HG03095 (cell line): ENCODE results near the gene NDUFB3.
"Not testable (repeated sequence)": the region's sequence is repeated elsewhere in the genome, so short reads cannot be mapped to it uniquely, and the experiment has no call there.

Experiments used
- ATAC-seq: cut with Tn5 transposase; IDR thresholded peaks from one replicate; pipeline ENCODE4 v1.9.1; 2021; ENCODE audit warnings: moderate library complexity; ENCODE audit not compliant: unreplicated experiment

NDUFB3 gene

GRCh38 chr2:201084863-201085262, 13.1 kb downstream of the NDUFB3 start:
- ATAC-seq, result no peak

DNA sequence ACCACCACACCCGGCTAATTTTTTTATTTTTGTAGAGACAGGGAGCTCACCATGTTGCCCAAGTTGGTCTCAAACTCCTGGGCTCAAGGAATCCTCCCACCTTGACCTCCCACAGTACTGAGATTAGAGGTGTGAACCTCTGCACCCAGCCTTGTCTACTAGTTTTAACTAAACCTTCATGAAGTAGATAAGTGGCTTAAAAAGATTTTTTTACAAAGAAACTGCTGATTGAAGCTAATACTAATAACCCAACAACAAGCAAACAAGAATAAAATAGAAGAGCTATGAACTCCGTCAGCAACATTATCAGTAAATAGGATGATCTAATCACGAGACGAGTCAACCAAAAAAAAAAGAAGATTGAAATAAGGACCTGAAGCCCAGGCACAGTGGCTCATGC, 18.8 kb downstream of the NDUFB3 start:
- no peak for ATAC-seq

DNA sequence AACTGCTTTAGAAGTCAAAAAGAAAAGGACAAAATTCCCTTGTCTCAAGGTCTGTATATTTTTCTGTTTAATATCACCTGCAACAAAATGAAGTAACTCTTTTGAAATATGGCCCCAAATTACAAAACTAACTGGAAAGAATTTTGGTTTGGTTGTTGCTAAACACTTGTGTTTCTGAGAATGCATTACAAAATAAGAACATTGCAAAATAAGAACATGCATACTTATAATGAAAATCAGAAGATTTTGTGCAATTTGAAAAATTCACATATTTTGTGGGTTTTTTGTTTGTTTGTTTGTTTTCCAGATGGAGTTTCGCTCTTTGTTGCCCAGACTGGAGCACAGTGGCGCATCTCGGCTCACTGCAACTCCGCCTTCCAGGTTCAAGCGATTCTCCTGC, 21.8 kb downstream of the NDUFB3 start:
- no peak for ATAC-seq

GRCh38 chr2:201100497-201100896, 28.7 kb downstream of the NDUFB3 start:
- no peak for ATAC-seq

DNA sequence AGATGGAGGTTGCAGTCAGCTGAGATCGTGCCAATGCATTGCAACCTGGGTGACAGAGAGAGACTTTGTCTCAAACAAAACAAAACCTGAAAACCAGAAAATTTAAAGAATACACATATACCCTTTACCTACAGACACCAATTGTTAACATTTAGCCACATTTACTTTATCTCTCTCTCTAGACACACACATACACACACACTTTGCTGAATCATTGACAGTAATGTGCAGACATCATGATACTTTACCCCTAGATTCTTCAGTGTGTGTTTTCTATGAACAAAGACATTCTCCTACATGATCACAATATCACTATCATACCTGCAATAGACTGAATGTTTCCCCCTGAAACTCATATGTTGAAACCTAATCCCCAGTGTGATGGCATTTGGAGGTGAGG, 34.0 kb downstream of the NDUFB3 start:
- no peak for ATAC-seq

- ATAC-seq, result no peak
These were observed 35.8 kb downstream of the NDUFB3 start for GRCh38 chr2:201107624-201108023.

DNA sequence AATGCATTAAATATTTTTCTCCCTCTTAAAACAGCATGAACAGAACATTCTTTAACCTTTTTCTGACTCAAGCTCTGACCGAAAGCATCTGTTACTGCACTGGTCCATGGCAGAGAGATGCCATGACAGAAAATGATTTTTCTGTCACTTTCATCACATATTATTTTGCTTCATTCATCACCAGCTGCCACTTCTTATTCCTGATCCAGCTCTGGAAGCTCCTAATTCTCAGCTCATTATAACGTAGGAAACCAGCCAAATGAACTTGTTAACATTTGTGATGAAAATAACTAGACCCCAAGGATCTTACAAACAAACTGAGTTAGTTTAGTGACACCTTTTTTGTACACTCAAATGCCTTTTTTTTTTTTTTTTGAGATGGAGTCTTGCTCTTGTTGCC, 36.5 kb downstream of the NDUFB3 start:
- ATAC-seq, result no peak

DNA sequence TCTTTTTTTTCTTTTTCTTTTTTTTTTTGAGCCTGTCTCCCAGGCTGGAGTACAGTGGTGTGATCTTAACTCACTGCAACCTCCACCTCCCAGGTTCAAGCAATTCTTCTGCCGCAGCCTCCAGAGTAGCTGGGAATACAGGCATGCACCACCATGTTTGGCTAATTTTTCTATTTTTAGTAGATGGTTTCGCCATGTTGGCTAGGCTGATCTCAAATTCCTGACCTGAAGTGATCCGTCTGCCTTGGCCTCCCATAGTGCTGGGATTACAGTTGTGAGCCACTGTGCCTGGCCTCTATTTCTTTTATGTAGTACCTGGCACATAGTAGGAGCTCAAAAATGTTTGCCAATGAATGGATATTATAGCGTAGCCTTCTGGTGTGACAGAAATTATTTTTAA, 37.4 kb downstream of the NDUFB3 start:
- no peak for ATAC-seq

DNA sequence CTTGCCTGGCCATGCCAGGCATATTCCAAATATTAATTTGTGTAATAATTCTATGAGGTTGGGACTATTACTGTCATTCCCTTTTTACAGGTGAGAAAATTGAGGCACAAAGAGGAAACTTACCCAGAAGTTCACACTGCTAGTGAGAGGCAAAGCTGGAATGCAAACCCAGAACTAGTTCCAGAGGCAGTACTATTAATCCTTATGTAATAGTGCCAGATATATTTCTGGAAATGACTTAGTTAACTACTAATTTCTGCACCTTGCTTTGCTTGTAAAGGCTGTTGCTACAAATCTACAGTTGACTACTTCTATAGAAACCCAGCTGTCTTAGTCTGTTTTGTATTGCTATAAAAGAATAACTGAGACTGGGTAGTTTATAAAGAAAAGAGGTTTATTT, 38.8 kb downstream of the NDUFB3 start:
- ATAC-seq, result no peak

GRCh38 chr2:201111096-201111495, 39.3 kb downstream of the NDUFB3 start:
- ATAC-seq, result no peak

- ATAC-seq, result no peak
These were observed 42.5 kb downstream of the NDUFB3 start for GRCh38 chr2:201114350-201114749.

GRCh38 chr2:201114846-201115245, 43.0 kb downstream of the NDUFB3 start:
- ATAC-seq, result no peak

DNA sequence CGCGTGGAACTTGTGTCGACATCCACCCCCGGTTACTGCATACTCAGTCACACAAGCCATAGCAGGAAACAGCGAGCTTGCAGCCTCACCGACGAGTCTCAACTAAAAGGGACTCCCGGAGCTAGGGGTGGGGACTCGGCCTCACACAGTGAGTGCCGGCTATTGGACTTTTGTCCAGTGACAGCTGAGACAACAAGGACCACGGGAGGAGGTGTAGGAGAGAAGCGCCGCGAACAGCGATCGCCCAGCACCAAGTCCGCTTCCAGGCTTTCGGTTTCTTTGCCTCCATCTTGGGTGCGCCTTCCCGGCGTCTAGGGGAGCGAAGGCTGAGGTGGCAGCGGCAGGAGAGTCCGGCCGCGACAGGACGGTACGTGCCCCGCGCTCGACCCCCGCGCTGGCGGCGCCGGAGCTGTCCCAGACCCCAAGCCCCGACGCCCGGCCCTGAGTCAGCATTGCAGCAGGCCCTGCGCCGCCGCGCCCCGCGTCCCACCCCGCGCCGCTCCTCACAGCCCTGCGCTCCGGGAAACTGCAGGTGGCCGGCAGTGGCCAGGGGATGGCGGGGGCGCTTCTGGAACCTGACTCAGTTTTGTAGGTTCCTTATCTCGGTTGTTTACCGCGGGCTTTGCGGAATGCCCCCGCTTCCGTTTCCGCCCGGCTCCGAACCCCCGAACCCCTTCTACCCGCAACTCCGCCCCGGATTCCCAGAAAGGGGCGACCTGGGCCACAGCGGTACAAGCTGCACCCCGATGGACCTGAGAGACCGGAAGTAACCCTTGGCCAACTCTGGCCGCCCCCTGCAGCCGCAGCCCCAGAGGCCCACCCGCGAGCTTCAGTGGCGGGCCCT, 44.5 kb downstream of the NDUFB3 start, which contains the start of gene CFLAR:
Gene CFLAR (plus strand): TSS at position 50 of the 844 bp plus-strand sequence. CDS start 13,702 bp downstream, outside the sequence.
- peak; percentile 37 for ATAC-seq

- ATAC-seq, result no peak
These were observed 45.3 kb downstream of the NDUFB3 start for GRCh38 chr2:201116959-201117734.

GRCh38 chr2:201117735-201118094, 45.9 kb downstream of the NDUFB3 start:
- ATAC-seq, result not testable (repeated sequence)

GRCh38 chr2:201118121-201118960, 46.5 kb downstream of the NDUFB3 start:
- ATAC-seq, result peak; percentile 36

GRCh38 chr2:201118961-201119854, 47.4 kb downstream of the NDUFB3 start:
- no peak for ATAC-seq

- ATAC-seq, result no peak
These were observed 50.5 kb downstream of the NDUFB3 start for GRCh38 chr2:201122276-201122675.

- ATAC-seq, result peak; percentile 25
These were observed 54.7 kb downstream of the NDUFB3 start for GRCh38 chr2:201126308-201127151.
